Parathyroid adenoma (tissue), 2 donors: ENCODE measurements around the gene AGBL3.
A peak's percentile ranks its signal among the peaks of the same experiment; 100 is the strongest.

Experiments used
- H2AFZ ChIP-seq: fragments of 300-600 bp; sonication (generic); one replicate; pipeline ENCODE4 v1.7.0; 2017; ENCODE audit warnings: antibody characterized with exemption, mild to moderate bottlenecking
- H3K27ac ChIP-seq: fragments of 300-600 bp; sonication (generic); one replicate; pipeline ENCODE4 v1.7.0; 2017
- H3K27me3 ChIP-seq: fragments of 300-600 bp; sonication (generic); one replicate; pipeline ENCODE4 v1.7.0; 2017; ENCODE audit warnings: low read length; ENCODE audit not compliant: control insufficient read depth, insufficient read depth
- H3K36me3 ChIP-seq: fragments of 300-600 bp; sonication (generic); one replicate; pipeline ENCODE4 v1.7.0; 2017; ENCODE audit warnings: low read length; ENCODE audit not compliant: control insufficient read depth, insufficient read depth
- H3K4me1 ChIP-seq: fragments of 300-600 bp; sonication (generic); one replicate; pipeline ENCODE4 v1.7.0; 2017; ENCODE audit warnings: control low read depth
- H3K4me2 ChIP-seq: fragments of 300-600 bp; sonication (generic); one replicate; pipeline ENCODE4 v1.7.0; 2017; ENCODE audit warnings: low read length
- H3K4me3 ChIP-seq: fragments of 300-600 bp; sonication (generic); one replicate; pipeline ENCODE4 v1.7.0; 2017; ENCODE audit warnings: low read depth, low read length
- H3K79me2 ChIP-seq: fragments of 300-600 bp; sonication (generic); one replicate; pipeline ENCODE4 v1.7.0; 2017; ENCODE audit warnings: control low read depth
- H3K9ac ChIP-seq: fragments of 300-600 bp; sonication (generic); one replicate; pipeline ENCODE4 v1.7.0; 2017; ENCODE audit warnings: mild to moderate bottlenecking
- H3K9me3 ChIP-seq: fragments of 300-600 bp; sonication (generic); one replicate; pipeline ENCODE4 v1.7.0; 2017; ENCODE audit warnings: low read length; ENCODE audit not compliant: control insufficient read depth
- CTCF ChIP-seq: fragments of 300-600 bp; sonication (generic); IDR thresholded peaks from one replicate; pipeline ENCODE4 v1.7.0; 2017; ENCODE audit warnings: antibody characterized with exemption, mild to moderate bottlenecking
- donor health status: primary hyperparathyroidism.

AGBL3 gene

GRCh38 chr7:135147341-135147898 is 161.1 kb downstream of the AGBL3 start:
- Histone ChIP-seq H3K36me3 (no peaks in the 10 kb centered on the region), H3K4me3 (peak overlapping the region; percentile 56), H3K9me3 (no peaks in the 10 kb centered on the region), H3K4me2 (peak overlapping the region; percentile 67), H3K4me1 (peaks cover 5% of the 10 kb centered on the region), H2AFZ (peak overlapping the region; percentile 80), H3K79me2 (no peaks in the 10 kb centered on the region), H3K9ac (peak overlapping the region; percentile 15), H3K27me3 (no peaks in the 10 kb centered on the region), H3K27ac (peak overlapping the region; percentile 88)
- no peak for TF ChIP-seq CTCF

GRCh38 chr7:135147899-135148721 is 161.8 kb downstream of the AGBL3 start, which contains the start of gene TMEM140:
Gene TMEM140 (plus strand): TSS chr7:135148072. CDS start chr7:135164442, 16,370 bp downstream.
- Histone ChIP-seq H3K27me3 (no peaks in the 10 kb centered on the region), H2AFZ (peak within 1 kb of the TSS; percentile 80), H3K4me1 (peaks cover 5% of the 10 kb centered on the region)

GRCh38 chr7:135150072-135150782 is 163.9 kb downstream of the AGBL3 start:
- no peak for TF ChIP-seq CTCF
- Histone ChIP-seq H2AFZ (no peak overlapping the region), H3K4me3 (no peak overlapping the region), H3K4me2 (no peak overlapping the region), H3K9ac (no peak overlapping the region), H3K36me3 (no peaks in the 10 kb centered on the region), H3K9me3 (no peaks in the 10 kb centered on the region), H3K27ac (no peak overlapping the region), H3K4me1 (peaks cover 5% of the 10 kb centered on the region), H3K27me3 (no peaks in the 10 kb centered on the region), H3K79me2 (no peaks in the 10 kb centered on the region)

More at GRCh38 chr7:135147899-135148721, 161.8 kb downstream of the AGBL3 start, which contains the start of gene TMEM140:
- H3K9me3 ChIP-seq, result no peaks in the 10 kb centered on the region
- peak within 1 kb of the TSS; percentile 15 for H3K9ac ChIP-seq
- peak within 1 kb of the TSS; percentile 56 for H3K4me3 ChIP-seq
- no peaks in the 10 kb centered on the region for H3K36me3 ChIP-seq
- TF ChIP-seq CTCF, result no peak
- H3K27ac ChIP-seq, result peak within 1 kb of the TSS; percentile 88
- no peaks in the 10 kb centered on the region for H3K79me2 ChIP-seq
- peak within 1 kb of the TSS; percentile 67 for H3K4me2 ChIP-seq

- no peak overlapping the region for H3K4me3 ChIP-seq
- no peak overlapping the region for H3K9ac ChIP-seq
- H3K9me3 ChIP-seq, result no peaks in the 10 kb centered on the region
- no peak overlapping the region for H3K27ac ChIP-seq
- no peaks in the 10 kb centered on the region for H3K36me3 ChIP-seq
- H3K79me2 ChIP-seq, result no peaks in the 10 kb centered on the region
- H3K4me2 ChIP-seq, result no peak overlapping the region
- peaks cover 5% of the 10 kb centered on the region for H3K4me1 ChIP-seq
- no peaks in the 10 kb centered on the region for H3K27me3 ChIP-seq
- TF ChIP-seq CTCF, result no peak
- H2AFZ ChIP-seq, result no peak overlapping the region
Observed at GRCh38 chr7:135151132-135151531, 164.8 kb downstream of the AGBL3 start.
